SU-DHL-6 (cell line): ENCODE measurements around the gene PCGF5.

Experiments used
- EZH2phosphoT487 ChIP-seq: fragments of 200-600 bp; sonication (generic), shearing (Covaris generic); conservative IDR thresholded peaks from 2 replicates; pipeline ENCODE4 v1.6.1; 2018; ENCODE audit warnings: mild to moderate bottlenecking, antibody characterized with exemption, low read length, moderate library complexity, mixed read lengths
- TF ChIP-seq, protein P1 (sequence below): fragments of 200-600 bp; sonication (generic); IDR thresholded peaks from one replicate; pipeline ENCODE4 v1.5.1; 2017; ENCODE audit warnings: antibody characterized with exemption, mild to moderate bottlenecking, low read length, moderate library complexity; ENCODE audit not compliant: insufficient read depth, poor library complexity, severe bottlenecking

DNA sequence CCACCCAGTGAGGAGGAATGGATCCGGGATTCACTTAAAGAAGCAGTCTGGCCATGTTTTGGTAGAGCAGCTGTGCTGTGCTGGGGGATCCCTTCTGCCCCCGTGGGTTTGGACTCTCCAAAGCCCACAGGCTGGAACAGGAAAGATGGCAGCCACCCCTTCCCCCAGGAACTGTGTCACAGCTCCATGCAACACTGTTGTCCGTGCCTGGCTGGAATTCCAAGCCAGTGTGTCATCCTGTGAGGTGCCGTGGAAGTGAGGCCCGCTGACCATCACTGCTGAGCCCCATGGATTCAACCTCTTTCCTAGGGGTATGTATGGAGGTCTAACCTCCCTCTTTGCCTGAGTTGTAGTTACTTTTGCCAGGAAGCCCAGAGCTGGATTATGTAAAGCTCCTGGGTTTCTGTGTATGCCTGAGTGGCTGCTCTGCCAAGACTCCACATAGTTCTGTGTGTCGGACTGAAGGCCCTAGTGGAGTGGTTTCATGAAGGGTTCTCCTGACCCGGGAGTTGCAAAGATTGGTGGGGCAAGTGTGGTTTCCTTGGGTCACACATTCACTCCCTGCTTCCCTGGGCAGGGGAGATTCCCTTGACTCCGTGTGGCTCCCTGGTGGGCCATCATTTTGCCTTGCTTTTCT lies 35.1 kb upstream of the PCGF5 start:
- TF ChIP-seq, protein P1, sequence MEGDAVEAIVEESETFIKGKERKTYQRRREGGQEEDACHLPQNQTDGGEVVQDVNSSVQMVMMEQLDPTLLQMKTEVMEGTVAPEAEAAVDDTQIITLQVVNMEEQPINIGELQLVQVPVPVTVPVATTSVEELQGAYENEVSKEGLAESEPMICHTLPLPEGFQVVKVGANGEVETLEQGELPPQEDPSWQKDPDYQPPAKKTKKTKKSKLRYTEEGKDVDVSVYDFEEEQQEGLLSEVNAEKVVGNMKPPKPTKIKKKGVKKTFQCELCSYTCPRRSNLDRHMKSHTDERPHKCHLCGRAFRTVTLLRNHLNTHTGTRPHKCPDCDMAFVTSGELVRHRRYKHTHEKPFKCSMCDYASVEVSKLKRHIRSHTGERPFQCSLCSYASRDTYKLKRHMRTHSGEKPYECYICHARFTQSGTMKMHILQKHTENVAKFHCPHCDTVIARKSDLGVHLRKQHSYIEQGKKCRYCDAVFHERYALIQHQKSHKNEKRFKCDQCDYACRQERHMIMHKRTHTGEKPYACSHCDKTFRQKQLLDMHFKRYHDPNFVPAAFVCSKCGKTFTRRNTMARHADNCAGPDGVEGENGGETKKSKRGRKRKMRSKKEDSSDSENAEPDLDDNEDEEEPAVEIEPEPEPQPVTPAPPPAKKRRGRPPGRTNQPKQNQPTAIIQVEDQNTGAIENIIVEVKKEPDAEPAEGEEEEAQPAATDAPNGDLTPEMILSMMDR: no peak
- TF ChIP-seq EZH2phosphoT487: no peak
